Left kidney (tissue), 2 donors: ENCODE results near the gene CHMP4A. TPM values are rescaled to one million over a fixed set of nuclear protein-coding genes. Genes with fewer than 3 reads are reported as not detected.

Experiments used
- DNase-seq: peaks from one replicate; pipeline ENCODE4 v3.0.0-alpha.2; 2013
- polyA plus RNA-seq: library from polyadenylated mRNA; unstranded; fragments of 120-200 nt; gene quantifications from one replicate; pipeline ENCODE4 v1.2.1, GENCODE V29; 2013; ENCODE audit not compliant: insufficient read length

Gene CHMP4A
- polyA plus RNA-seq, 1 donor, result 63.7 TPM

- peak; percentile 46 for DNase-seq
Measured at GRCh38 chr14:24179961-24180796, 33.1 kb downstream of the CHMP4A start.

- DNase-seq, result no peak
Measured at GRCh38 chr14:24179294-24179960, 33.9 kb downstream of the CHMP4A start.

DNA sequence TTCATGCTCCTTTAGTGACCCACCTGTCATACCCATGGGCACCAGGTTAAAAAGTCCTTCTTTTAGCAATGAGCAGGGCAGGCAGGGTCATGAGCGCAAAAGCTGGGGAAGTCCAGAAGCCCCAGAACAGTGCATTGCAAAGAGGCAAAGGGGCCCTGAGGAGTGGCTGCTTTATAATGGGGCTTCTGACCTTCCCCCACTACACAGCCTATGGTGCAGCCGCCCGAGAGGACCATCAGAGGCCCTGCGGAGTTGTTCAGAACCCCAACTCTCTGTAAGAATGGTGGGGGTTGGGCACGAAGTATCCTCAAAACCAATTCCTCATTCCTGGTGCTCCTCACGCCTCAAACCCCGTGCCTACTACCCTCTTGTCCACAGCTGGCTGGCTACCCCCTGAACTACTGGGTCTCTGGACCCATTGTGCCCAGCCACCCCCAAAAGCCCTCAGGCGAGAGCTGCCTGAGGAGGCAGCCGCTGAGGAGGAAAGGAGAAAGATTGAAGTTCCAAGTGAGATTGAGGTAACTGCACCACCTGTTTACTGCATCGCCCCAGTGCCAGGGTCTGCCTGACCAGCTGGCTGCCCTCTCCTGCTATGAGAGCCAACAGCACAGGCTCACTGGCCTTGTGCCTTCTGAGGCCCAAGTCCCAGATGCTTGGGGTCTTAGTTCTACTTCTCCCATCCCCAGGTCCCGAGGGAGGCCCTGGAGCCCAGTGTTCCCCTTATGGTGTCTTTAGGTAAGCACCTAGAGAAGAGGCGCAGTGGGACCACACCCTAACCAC lies 34.7 kb downstream of the CHMP4A start:
- no peak for DNase-seq

DNA sequence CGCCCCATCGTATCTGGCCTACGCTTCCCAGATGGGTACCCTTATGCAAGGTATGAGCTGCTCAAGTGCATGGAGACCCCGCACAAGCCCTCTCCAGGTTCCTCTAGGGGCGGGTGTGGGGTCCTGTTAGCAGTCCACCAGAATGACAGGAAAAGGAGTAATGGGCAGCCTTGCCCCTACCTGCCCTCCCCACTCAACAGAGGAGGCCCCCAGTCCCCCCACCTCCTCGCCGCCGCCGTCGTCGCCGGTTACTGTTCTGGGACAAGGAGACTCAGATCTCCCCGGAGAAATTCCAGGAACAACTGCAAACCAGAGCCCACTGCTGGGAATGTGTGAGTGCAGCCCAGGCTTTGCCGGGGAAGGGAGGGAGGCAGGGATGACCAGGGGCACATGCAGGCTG lies 35.4 kb downstream of the CHMP4A start:
- DNase-seq, result no peak

DNA sequence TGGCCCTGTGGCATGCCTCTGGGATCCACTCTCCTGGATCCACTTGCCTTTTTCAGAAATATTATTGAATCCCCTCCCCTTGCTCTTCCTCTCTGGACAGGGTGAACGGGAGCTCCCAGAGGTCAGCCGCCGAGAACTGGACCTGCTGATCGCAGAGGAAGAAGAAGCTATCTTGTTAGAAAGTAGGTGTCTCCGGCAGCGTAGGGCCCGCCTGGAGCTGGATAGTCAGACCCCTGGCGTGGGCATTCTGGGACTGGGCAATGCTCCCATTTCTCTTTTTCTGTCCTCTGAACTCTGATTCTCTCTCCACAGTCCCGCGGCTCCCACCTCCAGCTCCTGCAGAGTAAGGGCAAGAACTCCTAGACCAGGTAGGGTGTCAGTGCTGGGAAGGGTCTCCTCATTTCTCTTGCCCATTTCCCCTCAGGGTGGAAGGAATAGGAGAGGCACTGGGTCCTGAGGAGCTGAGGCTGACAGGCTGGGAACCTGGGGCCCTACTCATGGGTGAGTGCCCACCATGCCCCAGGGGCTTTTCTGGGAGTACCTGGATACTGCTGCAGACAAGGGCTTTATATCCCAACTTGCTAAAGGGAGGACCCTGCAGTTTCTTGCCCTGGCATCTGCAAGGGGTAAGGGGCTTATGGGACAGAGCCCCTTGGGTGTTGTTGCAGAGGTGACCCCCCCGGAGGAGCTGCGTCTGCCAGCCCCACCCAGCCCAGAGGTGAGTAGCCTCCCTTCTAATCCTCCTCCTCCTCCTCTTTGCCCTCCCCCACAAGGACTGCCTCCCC lies 36.1 kb downstream of the CHMP4A start:
- DNase-seq, result no peak

- no peak for DNase-seq
Measured at GRCh38 chr14:24176599-24176998, 36.7 kb downstream of the CHMP4A start.

DNA sequence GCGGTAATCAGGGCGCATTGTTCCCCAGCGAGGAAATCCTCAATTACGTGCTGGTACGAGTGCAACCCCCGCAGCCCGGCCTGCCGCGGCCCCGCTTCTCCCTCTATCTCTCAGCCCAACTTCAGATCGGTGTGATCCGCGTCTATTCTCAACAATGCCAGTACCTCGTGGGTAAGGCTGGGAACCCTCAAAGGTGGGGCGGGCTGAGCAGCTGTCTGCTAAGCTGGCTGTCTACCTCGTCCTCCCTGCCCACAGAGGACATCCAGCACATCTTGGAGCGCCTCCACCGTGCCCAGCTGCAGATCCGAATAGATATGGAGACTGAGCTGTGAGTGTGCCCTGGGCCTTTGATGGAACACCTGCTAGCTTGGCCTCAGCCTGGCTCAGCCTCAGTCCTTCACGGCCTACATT lies 40.4 kb downstream of the CHMP4A start:
- DNase-seq, result no peak

GRCh38 chr14:24172261-24172860 lies 40.9 kb downstream of the CHMP4A start:
- peak; percentile 7 for DNase-seq

- DNase-seq, result peak; percentile 95
Measured at GRCh38 chr14:24171422-24172260, 41.6 kb downstream of the CHMP4A start, which contains the start of gene REC8. Gene REC8 (plus strand): TSS chr14:24172080. CDS start chr14:24172553, 473 bp downstream.

DNA sequence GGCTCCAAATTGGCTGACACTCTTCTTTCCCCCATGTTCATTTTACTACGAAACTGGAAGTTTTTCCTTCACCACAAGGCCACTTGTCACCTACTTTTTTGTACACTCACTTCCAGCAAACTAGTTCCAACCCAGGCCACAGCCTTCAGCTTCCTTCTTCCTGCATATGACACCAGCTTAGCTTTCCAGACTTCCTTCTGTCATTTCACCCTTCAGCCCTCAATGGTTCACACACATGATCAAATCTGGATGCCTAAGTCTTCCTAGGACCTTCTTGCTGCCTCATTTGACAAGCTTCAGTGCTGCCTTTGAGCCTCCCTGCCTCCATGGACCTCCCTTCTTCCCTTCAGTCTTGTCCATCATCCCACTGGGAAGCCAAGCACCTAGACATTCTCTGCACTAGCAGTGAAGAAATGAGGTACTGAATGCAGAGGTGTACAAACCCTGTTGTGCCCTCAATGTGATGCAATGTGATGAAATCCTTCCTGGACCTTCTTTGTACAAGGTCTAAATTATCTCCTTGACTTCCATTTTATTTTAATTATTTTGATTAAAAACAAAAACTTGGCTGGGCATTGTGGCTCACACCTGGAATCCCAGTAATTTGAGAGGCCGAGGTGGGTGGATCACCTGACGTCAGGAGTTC lies 45.7 kb downstream of the CHMP4A start:
- no peak for DNase-seq

DNA sequence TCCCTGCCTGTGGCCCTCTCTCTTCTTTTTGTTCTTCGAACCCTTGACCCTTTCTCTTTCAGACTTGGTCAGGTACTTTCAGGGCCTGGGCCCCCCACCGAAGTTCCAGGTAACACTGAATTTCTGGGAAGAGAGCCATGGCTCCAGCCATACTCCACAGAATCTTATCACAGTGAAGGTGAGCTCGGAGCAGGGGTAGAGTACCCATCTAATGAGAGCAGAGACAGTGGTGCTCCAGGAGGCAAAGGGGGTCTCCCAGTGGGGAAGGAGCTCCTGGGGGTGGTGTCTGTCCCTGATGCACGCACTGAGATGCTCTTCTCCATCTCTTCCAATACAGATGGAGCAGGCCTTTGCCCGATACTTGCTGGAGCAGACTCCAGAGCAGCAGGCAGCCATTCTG lies 47.5 kb downstream of the CHMP4A start:
- no peak for DNase-seq

DNA sequence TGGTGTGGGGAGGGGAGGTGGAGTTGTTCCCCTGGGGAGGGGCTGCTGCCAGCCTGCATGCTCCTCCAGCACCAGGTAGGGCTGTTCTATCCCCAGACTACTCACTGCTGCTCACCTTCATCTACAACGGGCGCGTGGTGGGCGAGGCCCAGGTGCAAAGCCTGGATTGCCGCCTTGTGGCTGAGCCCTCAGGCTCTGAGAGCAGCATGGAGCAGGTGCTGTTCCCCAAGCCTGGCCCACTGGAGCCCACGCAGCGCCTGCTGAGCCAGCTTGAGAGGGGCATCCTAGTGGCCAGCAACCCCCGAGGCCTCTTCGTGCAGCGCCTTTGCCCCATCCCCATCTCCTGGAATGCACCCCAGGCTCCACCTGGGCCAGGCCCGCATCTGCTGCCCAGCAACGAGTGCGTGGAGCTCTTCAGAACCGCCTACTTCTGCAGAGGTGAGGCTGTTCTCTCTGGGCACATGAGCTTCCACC lies 48.7 kb downstream of the CHMP4A start:
- DNase-seq, result no peak

- no peak for DNase-seq
Measured at GRCh38 chr14:24162093-24162492, 51.2 kb downstream of the CHMP4A start.

- DNase-seq, result peak; percentile 97
Measured at GRCh38 chr14:24160850-24161804, 52.2 kb downstream of the CHMP4A start, which contains the start of gene IRF9. Gene IRF9 (plus strand): TSS chr14:24161265. CDS start chr14:24162145, 880 bp downstream.

DNA sequence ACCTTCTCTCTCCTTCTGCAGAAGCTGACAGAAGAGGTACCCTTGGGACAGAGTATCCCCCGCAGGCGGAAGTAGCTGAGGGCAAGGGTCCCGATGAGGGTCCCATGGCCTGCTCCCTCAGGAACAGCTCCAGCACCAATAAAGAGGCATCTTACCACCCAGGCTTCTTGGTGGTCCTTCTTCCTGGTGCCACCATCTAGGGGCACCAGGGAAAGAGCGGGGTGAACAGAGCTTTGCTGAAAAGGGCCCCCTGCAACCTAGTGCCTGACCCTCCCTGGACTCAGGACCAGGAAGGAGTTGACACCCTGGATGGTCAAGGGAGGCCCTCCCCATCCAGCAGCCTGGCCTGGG lies 52.8 kb downstream of the CHMP4A start:
- DNase-seq, result no peak

DNA sequence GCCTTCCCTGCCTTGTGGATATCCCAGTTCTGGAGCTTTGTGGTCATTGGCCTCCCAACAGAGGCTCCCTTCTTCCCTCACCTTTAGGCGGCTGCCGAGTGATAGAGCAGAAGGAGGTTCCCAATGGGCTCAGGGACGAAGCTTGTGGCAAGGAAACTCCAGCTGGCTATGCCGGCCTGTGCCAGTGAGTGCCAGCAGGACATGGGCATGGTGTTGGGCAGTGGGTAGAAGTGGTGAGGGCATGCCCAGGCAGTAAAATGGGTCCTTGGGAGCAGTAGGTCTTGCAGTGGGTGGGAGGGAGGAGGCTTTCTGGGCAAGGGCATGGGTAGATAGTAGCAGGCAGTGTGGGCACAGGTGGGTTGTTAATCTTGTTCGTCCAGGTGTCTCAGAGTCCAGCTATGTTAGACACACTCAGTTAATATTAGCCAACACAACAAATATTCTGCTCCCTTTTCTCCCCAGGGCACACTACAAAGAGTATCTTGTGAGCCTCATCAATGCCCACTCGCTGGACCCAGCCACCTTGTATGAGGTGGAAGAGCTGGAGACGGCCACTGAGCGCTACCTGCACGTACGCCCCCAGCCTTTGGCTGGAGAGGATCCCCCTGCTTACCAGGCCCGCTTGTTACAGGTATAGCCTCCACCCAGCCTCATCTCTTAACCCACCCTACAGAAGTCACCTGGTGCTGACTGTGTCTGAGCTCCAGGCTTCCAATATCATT lies 53.4 kb downstream of the CHMP4A start:
- DNase-seq, result no peak
